ENCODE data around the gene CYP19A1.

CYP19A1 gene

DNA sequence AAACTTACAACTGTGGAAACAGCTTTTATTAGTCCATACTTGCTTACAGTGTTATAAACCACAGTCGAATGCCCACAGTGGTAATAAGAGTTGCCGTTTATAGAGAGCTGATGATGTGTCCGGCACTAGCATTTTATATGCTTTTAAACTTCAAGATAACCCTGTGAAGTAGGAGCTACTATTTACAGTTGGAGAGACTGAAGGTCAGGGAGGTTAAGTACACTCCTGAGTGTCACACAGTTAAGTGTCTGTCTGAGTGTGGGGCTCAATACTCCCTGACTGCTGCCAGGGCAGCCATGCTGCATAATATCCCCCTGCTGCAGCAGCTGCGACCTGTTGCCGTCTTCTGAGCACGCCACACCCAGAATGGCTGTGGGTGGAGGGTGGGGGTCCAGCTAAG, 153.8 kb downstream of the CYP19A1 start:
- DNase-seq (ENCODE audit: low read depth in 2 of 2) = no peak

DNA sequence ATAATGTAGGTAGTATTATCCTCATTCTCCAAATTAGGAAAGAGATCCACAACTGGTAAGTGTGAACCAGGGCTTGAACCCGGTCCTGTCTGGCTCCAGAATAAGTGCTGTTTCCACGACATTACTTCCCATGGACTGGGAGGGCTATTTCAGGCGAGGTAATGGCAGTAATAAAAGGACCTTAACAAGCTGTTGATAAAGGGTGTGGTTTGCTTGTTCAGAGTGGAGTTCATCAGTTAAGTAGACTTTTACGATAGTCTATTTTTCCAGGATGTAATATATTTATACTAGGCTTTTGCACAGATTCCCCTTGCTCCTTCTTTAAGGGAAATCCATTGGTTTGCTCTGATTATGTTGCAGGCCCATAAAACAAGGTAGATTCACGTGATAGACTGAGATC, 155.3 kb downstream of the CYP19A1 start:
- no peak for DNase-seq (ENCODE audit: low read depth in 2 of 2)

DNA sequence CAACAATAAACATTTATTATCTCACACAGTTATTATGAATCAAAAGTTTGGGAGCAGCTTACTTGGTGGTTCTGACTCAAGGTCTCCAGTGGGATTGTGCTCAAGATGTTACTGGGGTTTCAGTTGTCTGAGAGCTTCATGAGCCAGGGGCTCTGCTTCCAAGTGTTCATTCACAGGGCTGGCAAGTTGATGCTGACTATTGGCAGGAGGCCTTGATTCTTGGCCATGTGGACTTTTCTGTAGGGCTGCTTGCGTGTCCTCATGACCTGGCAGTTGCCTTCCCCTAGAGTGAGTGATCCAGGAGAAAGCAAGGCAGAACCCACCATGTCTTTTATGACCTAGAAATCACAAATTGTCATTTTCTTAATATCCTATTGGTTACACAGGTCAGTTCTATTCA, 156.5 kb downstream of the CYP19A1 start:
- DNase-seq (ENCODE audit: low read depth in 2 of 2) = no peak

DNA sequence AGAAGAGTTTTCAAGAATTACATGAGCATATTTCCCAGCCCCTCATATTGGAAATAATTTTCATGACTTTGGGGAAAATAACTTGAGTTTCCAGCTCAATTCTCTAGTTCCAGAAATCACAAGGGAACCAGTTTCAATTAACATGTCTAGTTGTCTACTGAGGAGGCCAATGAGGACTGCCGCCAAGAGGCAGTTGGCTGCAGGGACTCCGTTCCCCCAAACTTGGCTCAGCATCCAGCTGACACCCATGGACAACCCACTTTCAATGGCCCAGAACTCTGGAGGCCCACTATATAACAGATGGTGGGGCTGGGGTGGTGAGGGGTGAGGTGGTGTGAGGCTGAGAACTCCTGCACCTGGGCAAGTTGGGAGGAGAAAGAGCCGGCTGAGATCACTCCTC, 157.2 kb downstream of the CYP19A1 start:
- no peak for DNase-seq (ENCODE audit: low read depth in 2 of 2)

DNA sequence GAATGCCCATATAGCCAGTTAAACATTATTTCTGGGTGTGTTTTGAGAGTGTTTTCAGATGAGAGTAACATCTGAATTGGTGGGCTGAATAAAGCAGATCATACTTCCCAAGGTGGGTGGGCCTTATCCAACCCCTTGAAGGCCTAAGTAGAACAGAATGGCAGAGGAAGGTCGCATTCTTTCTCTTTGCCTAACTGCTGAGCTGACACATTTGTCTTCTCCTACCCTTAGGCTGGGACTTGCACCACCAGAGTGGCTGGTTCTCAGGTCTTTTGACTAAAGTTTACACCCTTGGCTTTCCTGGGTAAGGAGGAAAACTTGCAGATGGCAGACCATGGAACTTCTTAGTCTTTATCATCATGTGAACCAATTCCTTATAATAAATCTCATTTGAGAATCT, 157.9 kb downstream of the CYP19A1 start:
- no peak for DNase-seq (ENCODE audit: low read depth in 2 of 2)

DNA sequence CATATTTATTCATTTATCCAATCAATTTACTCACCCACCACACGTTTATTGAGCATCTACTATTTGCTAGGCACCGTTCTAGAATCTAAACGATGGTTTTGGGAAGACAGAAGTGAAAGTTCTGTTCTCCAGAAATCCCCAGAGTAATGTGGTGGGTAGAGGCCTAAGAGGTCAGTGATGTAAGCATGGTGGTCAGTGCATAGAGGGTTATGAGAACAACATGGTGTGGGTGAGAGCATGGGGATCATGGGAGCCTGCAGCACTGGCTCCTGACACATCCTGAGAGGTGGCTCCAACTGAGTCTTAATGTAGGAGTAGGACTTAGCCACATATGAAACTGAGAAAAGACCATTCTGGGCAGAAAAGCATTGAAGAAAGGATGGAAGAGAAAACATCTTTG, 158.4 kb downstream of the CYP19A1 start:
- no peak for DNase-seq (ENCODE audit: low read depth in 2 of 2)

DNA sequence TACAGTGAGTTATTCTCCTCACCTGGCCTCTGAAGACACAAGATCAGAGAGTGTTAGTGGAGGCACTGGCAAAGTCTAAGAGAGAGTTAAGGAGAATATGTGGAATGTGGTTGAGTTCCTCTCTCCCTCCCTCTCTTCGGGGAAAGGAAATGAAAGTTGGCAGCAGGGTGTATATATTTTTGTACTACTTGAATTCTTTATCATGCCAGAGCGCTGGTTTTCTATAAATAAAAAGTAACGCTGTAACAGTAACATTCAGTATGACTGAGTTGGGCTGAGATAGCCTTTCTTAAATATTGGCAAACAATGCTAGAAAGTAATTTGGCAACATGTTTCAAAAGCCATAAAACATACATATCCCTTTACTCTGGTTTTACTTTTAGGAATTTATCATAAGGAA, 166.2 kb downstream of the CYP19A1 start:
- DNase-seq (ENCODE audit: low read depth in 2 of 2) = no peak

DNA sequence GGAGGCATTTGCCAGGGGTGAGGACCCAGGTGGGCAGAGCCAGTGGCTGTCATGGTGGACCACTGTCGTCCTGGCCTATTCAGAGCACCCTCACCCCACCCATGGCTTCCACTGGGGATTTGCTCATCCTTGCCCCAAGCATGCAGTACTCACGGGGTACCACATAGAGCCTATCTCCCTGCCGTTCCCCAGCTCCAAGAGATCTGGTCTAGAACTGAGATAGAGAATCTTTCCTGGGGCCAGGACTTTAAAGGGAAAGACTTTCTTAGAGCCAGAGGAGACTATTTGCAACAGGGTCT, 166.8 kb downstream of the CYP19A1 start:
- no peak for DNase-seq (ENCODE audit: low read depth in 2 of 2)

DNA sequence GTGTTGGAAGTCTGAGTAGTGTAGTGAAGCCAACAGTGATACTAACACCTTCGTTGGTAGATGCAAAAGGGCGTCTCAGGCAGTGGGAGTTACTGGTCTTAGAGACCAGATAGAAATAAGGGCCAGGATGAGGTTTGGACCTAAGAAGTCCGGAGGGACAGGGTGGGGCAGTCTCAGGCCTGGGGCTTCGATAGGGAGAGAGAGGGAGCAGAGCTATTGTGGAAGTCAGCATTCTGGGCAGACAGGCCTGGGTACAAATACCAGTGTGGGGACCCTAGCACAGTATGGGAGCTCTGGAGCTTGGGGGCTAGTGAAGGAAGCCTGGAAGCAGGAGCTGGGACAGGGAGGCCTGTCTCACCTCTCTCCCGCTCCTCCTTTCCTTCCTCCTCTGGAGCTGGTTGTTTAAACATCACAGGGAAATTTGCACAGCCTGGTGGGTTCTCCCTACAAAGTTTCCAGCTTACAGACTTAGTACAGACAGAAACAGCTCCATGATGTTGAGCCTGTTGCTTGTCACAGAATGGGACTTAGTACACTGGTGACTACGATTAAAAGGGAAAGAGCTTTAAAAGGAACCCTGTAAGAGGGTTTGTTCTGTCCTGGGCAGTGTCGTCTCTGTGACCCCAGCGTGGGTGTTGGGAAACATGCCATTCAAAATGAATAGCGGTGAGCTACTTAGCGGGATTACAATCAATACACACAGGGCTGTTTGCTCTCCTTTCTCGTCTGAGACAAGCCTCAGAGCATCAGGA, 167.3 kb downstream of the CYP19A1 start:
- no peak for DNase-seq (ENCODE audit: low read depth in 2 of 2)

DNA sequence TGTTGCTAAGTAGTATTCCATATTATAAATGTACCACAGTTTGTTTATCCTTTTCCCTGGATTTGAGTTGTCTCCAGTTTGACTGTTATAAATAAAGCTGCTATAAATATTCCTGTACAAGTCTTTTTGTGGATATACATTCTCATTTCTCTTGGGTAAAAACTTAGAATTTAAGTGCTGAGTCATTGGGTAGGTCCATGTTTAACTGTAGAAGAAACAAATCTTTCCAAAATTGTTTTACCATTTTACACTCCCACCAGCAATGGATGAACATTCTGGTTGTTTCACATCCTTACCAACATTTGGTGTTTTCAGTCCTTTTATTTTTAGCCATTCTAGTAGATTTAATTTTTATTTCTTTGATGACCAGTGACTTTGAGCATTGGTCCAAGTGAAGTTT, 169.7 kb downstream of the CYP19A1 start:
- no peak for DNase-seq (ENCODE audit: low read depth in 2 of 2)

DNA sequence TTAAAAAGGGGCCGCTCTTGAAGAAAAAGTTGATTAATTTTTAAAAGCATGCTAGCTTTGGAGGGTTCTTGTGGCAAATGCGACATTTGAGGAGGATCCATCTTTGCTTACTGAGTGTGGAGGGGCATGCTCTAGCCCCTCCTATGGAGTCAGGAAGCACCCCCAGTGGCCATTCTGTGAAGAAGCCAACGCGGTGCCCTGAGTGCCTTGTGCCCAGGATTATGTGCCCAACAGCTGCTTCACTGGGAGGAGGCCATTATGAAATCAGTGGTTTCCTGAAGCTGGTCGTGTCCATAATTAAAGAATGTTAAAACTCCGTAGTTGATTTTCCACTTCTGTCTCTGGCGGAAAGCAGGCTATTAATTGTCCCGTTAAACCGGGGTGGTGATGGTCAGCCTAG, 174.6 kb downstream of the CYP19A1 start:
- DNase-seq (ENCODE audit: low read depth in 2 of 2) = no peak

DNA sequence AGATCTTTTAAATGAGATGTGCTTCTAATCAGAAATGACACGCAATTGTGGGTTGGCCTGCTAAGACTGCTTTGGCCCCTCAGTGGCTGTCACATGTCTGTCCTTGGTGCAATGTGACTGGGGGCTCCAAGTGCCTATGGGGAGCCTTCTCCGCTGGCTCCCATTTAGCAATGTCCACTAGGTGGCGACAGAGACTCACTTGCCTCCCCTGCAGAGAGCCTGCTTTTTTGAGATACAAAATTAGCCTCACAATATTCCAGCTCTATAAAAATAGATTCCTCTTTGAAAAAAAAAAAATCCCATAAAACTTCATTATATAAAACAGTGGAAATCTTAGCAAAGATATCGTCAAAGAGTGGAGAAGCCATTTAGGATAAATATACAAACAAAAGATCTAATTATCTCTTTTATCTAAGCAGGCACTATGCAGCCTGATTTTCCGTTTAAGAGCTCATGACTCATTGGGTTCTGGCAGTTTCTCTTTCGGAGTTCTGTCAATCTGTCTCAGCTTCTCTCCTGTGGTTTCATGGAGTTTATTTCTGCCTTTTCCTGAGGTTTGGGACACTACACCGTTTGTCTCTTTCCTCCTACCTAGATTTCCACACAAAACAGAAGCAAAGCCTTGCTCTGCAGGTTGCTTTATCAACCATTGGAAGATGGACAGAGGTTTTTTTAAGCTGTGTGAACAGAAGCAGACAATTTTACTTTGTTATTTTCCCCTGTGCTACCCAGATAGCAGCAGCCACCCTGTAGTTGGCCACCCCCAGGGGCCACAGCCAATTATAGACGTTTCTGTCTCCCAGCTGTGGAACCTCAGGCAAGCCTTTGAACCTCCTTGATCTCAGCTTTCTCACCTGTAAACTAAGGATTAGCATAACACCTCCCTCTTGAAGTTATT, 175.3 kb downstream of the CYP19A1 start:
- peak; percentile 10 to 16 for DNase-seq (ENCODE audit: low read depth in 2 of 2)

DNA sequence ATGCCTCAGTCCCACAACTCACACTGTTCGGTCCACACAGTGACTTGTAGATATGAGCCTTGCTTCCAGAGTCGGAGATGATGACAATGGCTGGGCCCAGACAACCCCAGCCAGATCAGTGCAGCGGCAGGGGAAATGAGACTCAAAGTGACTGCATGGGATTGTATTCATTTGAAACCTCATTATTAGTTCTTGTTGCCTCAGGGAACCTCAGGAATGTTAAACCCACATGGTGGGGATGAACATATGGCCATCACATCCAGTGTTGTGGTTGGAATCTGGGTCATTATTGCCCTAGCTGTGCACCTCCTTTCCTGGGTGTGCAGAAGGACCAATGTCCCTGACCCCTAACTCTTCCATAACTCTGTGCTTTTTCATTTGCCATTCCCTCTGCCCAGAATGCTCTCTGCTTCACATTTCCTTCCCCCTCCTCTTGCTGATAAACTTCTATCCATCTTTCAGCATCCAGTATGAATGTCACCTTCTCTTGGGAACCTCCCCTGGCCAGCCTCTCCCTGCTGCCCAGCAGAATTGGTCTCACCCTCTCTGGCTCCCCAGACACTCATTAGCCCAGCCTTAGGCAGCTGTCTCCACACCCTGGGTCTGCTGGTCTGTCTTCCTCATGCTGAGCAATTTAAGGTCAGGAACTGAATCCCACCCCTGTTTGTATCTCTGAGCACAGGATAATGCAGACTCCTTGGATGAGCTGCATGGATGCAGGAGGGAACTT, 176.7 kb downstream of the CYP19A1 start:
- no peak for DNase-seq (ENCODE audit: low read depth in 2 of 2)

DNA sequence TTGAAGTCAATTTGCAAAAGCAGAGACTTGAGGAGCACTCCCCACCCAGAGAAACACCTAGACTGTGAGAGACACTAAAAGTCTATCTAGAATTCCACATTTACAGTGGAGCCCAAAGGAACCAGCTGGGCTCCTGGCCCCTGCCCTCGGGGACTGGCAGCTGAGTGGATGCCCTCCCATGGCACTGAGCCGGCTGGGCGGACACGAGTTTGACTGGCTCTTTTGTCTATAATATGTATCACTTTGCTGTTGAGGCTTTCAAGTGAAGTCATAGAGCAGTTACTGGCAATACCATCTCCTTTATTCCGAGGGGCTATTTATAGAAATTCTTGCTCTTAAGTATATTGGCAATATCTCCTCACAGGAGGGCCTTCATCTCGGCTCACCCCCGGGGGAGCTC, 177.9 kb downstream of the CYP19A1 start:
- no peak for DNase-seq (ENCODE audit: low read depth in 2 of 2)

All from activated CD8-positive, alpha-beta memory T cell treated with anti-CD3 and anti-CD28 coated beads for 4 hours (primary cell).